ENCODE measurements around the gene ARMC6.

ARMC6 gene

DNA sequence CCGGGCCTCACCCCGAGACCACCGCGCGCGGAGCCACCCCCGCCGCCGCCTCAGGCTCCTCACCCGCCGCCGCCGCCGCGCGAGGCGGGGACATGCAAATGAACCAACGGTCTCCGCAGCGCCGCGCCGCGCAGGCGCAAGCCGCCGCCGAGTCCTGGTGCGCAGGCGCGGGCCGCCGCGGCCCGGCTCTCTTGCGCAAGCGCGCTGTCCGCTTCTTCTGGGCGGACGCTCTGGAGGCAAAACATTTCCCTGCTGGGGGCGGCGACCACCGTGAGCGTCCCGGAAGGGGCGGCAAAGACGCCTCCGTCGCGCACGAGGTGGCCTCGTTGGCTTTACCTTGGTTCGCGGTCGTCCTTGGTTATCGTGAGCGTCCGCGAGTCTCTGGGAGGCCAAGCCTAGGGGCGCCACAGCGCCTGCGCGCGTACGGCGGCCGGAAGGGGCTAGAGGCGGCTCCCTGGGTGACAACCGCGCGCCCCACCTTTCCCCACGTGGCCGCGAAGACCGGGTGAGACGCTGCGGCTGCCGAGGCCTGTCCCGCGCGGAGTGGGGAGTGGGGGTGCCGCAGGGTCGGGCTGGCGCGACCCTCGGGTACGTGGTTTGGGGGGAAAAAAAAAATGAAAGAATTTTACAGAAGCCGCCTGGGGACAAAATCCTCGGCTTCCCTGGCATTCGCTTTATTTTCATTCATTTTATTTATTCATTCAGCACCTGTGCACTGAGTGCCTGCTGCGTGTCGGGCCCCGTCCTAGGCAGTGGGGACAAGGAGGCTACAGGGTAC is at the start of gene ARMC6, which contains the start of gene SUGP2:
Gene ARMC6, plus strand, starts transcription at position 178 of the 778 bp plus-strand sequence. CDS start 607 bp downstream, outside the sequence.
Gene SUGP2, minus strand, starts transcription at position 92 of the 778 bp plus-strand sequence. CDS start 2,446 bp downstream, outside the sequence.
- DNase-seq: peak; percentile 86 to 96

- no peak for DNase-seq
Measured at GRCh38 chr19:18984251-18984650, 49.2 kb upstream of the ARMC6 start.

- no peak for DNase-seq
Measured at GRCh38 chr19:18985257-18985656, 48.1 kb upstream of the ARMC6 start.

- peak; percentile 84 to 97 for DNase-seq
Measured at GRCh38 chr19:18987456-18987855, 45.9 kb upstream of the ARMC6 start.

DNA sequence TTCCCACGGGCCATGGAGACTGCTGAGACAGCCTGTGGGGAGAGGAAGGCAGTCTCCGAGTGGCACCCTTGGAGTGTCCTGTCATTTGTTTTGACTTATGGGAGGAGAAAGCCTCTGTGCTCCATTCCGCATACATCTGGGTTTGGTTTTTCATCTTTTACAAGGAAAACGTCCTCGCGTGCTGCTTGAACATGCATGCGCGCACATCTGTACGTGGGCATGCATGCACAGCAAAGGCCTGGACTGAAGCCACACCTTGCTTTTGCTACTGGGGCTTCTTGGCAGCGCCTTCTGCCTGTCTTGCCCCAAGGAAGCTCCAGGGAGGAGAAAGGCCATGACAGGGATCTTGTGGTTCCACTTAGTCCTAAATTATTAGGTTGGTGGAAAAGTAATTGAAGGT is 44.1 kb upstream of the ARMC6 start:
- no peak for DNase-seq

DNA sequence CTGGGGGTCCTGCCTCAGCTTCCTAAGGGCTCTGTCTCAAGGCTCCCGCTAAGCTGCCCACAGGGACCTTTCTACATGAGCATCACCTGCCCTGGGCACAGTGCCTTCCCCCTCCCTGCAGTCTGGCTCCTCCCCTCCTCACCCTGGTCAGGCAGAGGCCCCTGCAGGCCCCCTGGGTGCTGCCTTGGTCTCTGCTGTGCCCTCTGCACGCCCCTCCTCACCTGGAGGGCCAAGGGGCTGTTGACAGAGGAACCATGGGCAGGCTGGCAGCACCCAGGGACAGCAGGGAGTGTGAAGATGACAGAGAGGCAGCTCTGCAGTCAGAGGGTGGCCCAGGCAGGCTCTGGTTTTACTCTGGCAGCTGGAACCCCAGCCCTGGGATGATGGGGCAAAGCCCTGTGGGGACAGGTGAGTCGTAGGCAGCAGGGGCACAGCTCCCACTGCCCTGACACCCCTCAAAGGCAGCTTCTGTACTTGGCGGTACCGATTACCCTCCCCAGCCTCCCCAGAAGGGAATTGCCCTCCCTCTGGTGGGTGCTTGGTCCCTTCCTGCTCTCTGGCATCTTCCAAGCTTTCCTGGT is 43.2 kb upstream of the ARMC6 start:
- no peak for DNase-seq

DNA sequence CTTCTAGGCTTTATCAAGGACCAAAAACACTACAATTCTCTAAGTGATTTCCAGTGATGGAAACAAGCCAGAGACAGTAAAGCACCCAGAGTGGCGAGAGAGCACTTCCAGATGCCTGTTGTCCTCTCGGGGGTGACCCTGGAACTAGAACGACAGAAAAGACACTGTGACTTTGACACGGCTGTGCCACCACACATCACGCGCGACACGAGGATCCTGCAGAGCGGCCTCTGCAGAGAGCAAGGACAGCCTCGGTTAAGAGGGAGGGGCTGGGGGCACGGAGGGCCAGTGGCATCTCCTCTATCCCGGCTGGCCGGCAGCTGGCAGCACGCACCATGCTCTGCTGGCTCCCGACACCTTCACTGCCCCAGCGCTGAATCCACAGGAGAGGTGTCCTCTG is 42.4 kb upstream of the ARMC6 start:
- DNase-seq: no peak

DNA sequence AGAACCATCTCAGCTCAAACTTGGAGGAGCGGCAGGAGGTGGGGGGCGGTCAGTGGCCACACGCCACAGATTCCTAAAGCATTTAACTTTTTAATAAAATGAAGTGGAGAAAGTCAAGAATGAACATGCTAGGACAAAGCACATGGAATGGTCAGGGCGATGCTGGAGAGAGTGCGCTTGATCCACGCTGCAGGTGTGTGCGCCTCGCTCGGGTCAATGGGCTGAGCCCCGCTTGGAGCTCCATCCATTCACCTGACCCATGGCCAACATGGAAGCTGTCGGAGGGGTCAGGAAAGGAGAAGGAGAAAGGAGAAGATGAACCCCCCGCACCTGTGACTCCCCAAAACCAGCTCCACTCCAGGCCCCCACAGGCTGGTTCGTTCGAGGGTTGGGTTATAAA is 41.9 kb upstream of the ARMC6 start:
- DNase-seq: no peak

GRCh38 chr19:18992696-18993095 is 40.7 kb upstream of the ARMC6 start:
- peak; percentile 79 to 96 for DNase-seq

DNA sequence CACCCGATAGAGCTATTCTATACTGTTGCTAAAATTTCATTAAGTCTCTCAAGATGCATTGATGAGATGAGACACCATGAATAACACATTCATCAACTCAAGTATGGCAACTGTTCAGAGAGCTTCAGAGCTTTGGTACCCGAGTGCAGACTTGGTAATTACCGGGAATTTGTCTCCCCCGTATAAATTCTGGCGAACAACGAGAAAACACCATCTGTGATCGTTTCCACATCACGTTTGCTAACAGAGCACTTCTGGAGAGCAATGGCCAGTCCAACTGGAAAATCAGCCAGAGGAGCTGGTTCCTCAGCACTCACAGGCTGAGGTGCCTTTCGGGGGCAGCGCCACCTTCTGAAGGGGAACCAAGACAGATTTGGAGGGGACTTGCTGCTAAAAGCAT is 40.3 kb upstream of the ARMC6 start:
- DNase-seq: peak; percentile 74 to 94

GRCh38 chr19:18995804-18996241 is 37.6 kb upstream of the ARMC6 start:
- DNase-seq: peak; percentile 77 to 97

GRCh38 chr19:18996351-18996750 is 37.1 kb upstream of the ARMC6 start:
- DNase-seq: no peak

DNA sequence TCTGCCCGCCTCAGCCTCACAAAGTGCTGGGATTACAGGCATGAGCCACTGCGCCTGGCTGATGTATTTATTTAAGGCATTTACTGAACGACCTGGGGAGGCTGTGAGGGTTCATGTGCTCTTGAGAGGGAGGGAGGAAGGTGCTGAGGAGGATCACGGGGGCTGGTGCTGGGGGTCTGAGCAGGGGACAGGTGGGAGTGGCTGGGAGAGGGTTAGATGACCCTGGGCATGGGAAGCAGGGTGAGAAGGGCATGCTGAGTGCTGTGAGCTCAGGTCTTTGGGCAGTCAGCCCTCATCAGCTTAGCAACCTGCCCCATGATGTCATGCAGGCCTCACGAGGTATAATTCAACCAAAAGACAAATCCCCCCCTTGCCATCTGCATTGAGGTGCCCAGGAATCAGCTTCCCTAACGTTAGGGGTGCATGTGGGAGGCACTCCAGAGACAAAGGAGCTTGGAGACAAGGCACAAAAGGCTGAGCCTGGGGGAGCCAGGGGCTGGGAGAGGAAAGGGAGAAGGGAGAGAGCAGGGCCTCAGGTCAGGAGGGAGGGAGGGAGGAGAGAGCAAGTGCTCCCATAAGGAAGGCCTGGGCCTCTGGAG is 36.5 kb upstream of the ARMC6 start:
- no peak for DNase-seq

- no peak for DNase-seq
Measured at GRCh38 chr19:18998276-18998675, 35.1 kb upstream of the ARMC6 start.

DNA sequence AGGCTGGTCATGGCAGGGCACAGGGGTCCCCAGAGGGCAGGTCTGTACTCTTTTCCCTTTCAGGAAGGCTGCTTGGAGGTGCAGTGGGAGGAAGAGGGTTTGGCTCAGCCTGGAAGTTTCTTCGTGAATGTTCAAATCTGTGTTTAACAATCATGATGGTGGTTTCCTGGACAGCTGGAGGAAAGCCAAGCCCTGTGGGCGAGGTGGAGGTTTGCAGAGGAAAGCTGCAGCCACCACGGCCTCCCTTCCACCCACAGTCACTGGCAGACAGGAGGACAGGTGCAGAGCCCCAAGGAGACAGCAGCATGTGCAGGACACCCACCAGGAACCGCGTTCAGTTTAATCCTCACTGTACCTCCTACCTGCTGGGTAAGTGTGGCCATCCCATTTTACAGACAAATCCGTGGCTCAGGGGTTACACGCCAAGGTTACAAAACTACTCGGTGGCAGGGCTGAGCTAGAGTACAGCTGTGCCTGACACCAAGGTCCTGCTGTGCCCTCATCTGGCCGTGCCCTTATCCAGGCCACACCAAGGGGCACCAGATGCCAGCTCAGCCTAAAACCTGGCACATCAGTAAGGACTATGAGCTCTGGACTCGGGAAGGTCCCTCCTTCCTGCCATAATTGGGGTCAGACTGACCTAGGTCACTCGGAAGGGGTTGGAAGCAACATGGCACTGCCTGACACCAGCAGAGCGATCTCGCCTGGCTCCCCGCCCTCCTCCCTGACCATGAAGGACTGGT is 34.2 kb upstream of the ARMC6 start:
- DNase-seq: no peak

GRCh38 chr19:18999896-19000620 is 33.3 kb upstream of the ARMC6 start:
- no peak for DNase-seq

GRCh38 chr19:19004144-19004543 is 29.3 kb upstream of the ARMC6 start:
- no peak for DNase-seq

DNA sequence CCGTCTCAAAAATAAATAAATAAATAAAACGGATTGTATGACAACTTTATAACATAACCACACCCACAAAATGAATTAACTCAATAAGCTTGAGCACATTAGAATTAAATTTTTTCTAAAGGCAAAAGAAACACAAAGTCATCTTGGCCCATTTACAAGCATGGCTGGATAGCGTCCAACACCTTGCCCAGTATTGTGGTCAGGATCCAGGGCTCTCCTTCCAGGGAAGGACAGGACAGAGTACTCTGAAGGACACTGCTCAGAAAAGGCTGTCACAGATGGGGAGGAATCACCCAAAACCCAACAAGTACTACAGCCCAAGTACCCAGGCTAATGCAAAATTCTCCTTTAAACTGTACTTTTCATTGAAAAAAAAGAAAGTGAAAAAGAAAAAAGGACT is 27.2 kb upstream of the ARMC6 start:
- DNase-seq: no peak

- no peak for DNase-seq
Measured at GRCh38 chr19:19009951-19010350, 23.5 kb upstream of the ARMC6 start.

DNA sequence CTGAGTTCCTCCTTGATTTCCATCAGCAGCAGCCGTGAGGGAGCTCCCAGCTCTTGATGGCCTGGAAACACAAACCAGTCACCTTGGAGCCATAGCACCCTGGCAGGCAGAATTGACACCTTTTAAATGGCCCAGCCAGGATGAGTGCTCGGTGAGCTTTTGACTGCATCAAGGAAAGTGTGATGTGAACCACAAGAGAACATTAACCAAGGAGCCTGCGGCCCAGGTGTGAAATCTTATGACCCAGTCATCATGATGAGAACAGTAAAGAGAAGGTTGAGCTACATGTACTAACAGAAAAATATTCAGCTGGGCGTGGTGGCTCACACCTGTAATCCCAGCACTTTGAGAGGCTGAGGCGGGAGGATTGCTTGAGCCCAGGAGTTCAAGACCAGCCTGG is 22.9 kb upstream of the ARMC6 start:
- no peak for DNase-seq

DNA sequence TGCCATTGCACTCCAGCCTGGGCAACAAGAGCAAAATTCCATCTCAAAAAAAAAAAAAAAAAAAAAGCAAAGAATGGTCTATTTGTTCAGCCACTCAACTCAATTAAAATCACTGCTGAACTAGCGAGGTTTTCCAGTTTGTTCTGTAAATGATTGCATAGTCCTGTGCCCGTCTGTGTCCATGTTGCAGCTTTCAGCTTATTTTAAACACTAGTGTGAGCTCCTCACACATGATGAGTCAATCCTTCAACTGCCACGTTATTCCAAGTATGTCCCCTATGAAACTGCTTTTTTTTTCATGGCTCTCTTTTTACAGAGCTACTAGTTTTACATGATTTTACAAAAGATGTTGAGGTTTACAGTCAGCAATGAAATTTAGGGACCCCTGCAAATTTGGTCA is 12.3 kb upstream of the ARMC6 start:
- no peak for DNase-seq

GRCh38 chr19:19022380-19022961 is 10.9 kb upstream of the ARMC6 start:
- no peak for DNase-seq

Data from NCI-H524 (cell line).